AG04450 (cell line): ENCODE data around the gene POTEE. TPM values are rescaled to one million over a fixed set of nuclear protein-coding genes. Genes with fewer than 3 reads are reported as not detected.
"Not testable (repeated sequence)": the region's sequence is repeated elsewhere in the genome, so short reads cannot be mapped to it uniquely, and the experiment has no call there.

Experiments used
- CTCF ChIA-PET: fragments of 300-600, 350-600 bp; formaldehyde crosslinking; extraction: SDS; loops from one replicate; lab custom pipeline; 2022; ENCODE audit warnings: antibody characterized with exemption, inconsistent platforms; lab: Charles Lee
- POLR2A ChIA-PET: fragments of 350-600 bp; formaldehyde crosslinking; extraction: SDS; loops from one replicate; lab custom pipeline; 2021; ENCODE audit warnings: antibody characterized with exemption, inconsistent platforms; lab: Yijun Ruan, JAX
- DNase-seq: peaks from one replicate; pipeline ENCODE4 v3.0.0-alpha.2; 2011; ENCODE audit warnings: low read depth, low spot score
- H3K27ac ChIP-seq: one replicate; pipeline ENCODE4 v1.5.1; 2012; ENCODE audit warnings: low read depth, low read length, control low read depth
- H3K27me3 ChIP-seq: one replicate; pipeline ENCODE4 v1.6.0; 2012; ENCODE audit warnings: low read length; ENCODE audit not compliant: control insufficient read depth, insufficient read depth
- H3K4me3 ChIP-seq: 2 replicates; pipeline ENCODE4 v1.5.1; 2011; ENCODE audit warnings: mild to moderate bottlenecking, low read depth, low read length, control low read depth
- H3K9me3 ChIP-seq: 2 replicates; pipeline ENCODE4 v1.5.1; 2012; ENCODE audit warnings: low read length; ENCODE audit not compliant: control insufficient read depth, insufficient read depth
- CTCF ChIP-seq: IDR thresholded peaks from 2 replicates; pipeline ENCODE4 v1.5.1; 2011; ENCODE audit warnings: low read depth, low read length, control low read depth, inconsistent platforms
- polyA minus RNA-seq: library from RNA; depleted of rRNA, polyadenylated mRNA; stranded (reverse); fragments of >200 nt; gene quantifications from 2 replicates; pipeline ENCODE4 v1.2.3, GENCODE V29; 2011; rRNA and poly(A)+ RNA removed
- polyA plus RNA-seq: library from polyadenylated mRNA; depleted of rRNA; stranded (reverse); fragments of >200 nt; gene quantifications from 2 replicates; pipeline ENCODE4 v1.2.3, GENCODE V29; 2011; rRNA removed

The POTEE gene
- polyA plus RNA-seq (0.04 TPM in 1 of 2 replicates, not detected in the other), polyA minus RNA-seq (not detected in 2 replicates)

- H3K9me3 ChIP-seq, H3K4me3 ChIP-seq, POLR2A ChIA-PET, H3K27ac ChIP-seq, DNase-seq, CTCF ChIA-PET, H3K27me3 ChIP-seq: not testable (repeated sequence)
Observed at GRCh38 chr2:131209030-131209772, at the start of gene POTEE. Gene POTEE (plus strand): TSS chr2:131209536. CDS start chr2:131218403, 8,867 bp downstream.

GRCh38 chr2:131165562-131165961 lies 43.8 kb upstream of the POTEE start:
- H3K9me3 ChIP-seq, H3K27ac ChIP-seq, POLR2A ChIA-PET, H3K27me3 ChIP-seq, H3K4me3 ChIP-seq, DNase-seq: not testable (repeated sequence)
- CTCF ChIA-PET = interaction anchor here (1.0 kb wide), 1 partner anchor 11 kb away, joined by 3 read pairs; no protein-coding TSS in a partner anchor

- CTCF ChIA-PET = interaction anchor here (1.1 kb wide), 1 partner anchor 14 kb away, joined by 3 read pairs; no protein-coding TSS in a partner anchor
- POLR2A ChIA-PET = no interaction called here
- no peak for TF ChIP-seq CTCF
- H3K4me3 ChIP-seq = no peak overlapping the region
- DNase-seq = no peak
- no peak overlapping the region for H3K27ac ChIP-seq
- H3K9me3 ChIP-seq = no peaks in the 10 kb centered on the region
- H3K27me3 ChIP-seq = no peaks in the 10 kb centered on the region
Observed at GRCh38 chr2:131168538-131168937, 40.8 kb upstream of the POTEE start.

GRCh38 chr2:131178050-131178449 lies 31.3 kb upstream of the POTEE start:
- H3K27ac ChIP-seq, H3K27me3 ChIP-seq, DNase-seq, H3K9me3 ChIP-seq, H3K4me3 ChIP-seq, CTCF ChIA-PET, POLR2A ChIA-PET: not testable (repeated sequence)

GRCh38 chr2:131178721-131179418 lies 30.5 kb upstream of the POTEE start:
- H3K27ac ChIP-seq, H3K4me3 ChIP-seq, H3K9me3 ChIP-seq, POLR2A ChIA-PET, DNase-seq, CTCF ChIA-PET, H3K27me3 ChIP-seq: not testable (repeated sequence)

- H3K4me3 ChIP-seq, H3K27me3 ChIP-seq, H3K27ac ChIP-seq, CTCF ChIA-PET, DNase-seq, H3K9me3 ChIP-seq: not testable (repeated sequence)
- POLR2A ChIA-PET = interaction anchor here (0.6 kb wide), 1 partner anchor 92 kb away, joined by 7 read pairs; no protein-coding TSS in a partner anchor
Observed at GRCh38 chr2:131181451-131181850, 27.9 kb upstream of the POTEE start.

GRCh38 chr2:131193421-131193820 lies 15.9 kb upstream of the POTEE start:
- H3K4me3 ChIP-seq, DNase-seq, H3K9me3 ChIP-seq, H3K27ac ChIP-seq, H3K27me3 ChIP-seq, POLR2A ChIA-PET, CTCF ChIA-PET: not testable (repeated sequence)

GRCh38 chr2:131196186-131196585 lies 13.2 kb upstream of the POTEE start:
- POLR2A ChIA-PET, H3K4me3 ChIP-seq, H3K27me3 ChIP-seq, H3K9me3 ChIP-seq, DNase-seq, H3K27ac ChIP-seq, CTCF ChIA-PET: not testable (repeated sequence)
